GM10266 (cell line): ENCODE measurements around the gene SLC6A12.
A peak's percentile ranks its signal among the peaks of the same experiment; 100 is the strongest.

Source experiments
- DNase-seq: peaks from one replicate; pipeline ENCODE4 v3.0.0; 2012; ENCODE audit errors: extremely low spot score
- CTCF ChIP-seq: IDR thresholded peaks from 2 replicates; pipeline ENCODE4 v1.5.1; 2012; ENCODE audit warnings: mild to moderate bottlenecking, low read depth; ENCODE audit not compliant: control insufficient read depth, insufficient read depth; ENCODE audit errors: missing control alignments

Gene SLC6A12

GRCh38 chr12:215116-215515 is 1.2 kb upstream of the SLC6A12 start:
- TF ChIP-seq CTCF: no peak
- DNase-seq: no peak

- no peak for TF ChIP-seq CTCF
- no peak for DNase-seq
These were observed 427 bp downstream of the SLC6A12 start for GRCh38 chr12:213527-213932.

GRCh38 chr12:212715-213526 is 1.0 kb downstream of the SLC6A12 start:
- no peak for DNase-seq
- no peak for TF ChIP-seq CTCF

GRCh38 chr12:212415-212714 is 1.6 kb downstream of the SLC6A12 start:
- peak; percentile 55 for DNase-seq
- no peak for TF ChIP-seq CTCF

- DNase-seq: no peak
- no peak for TF ChIP-seq CTCF
These were observed 2.1 kb downstream of the SLC6A12 start for GRCh38 chr12:211639-212414.

GRCh38 chr12:211142-211465 is 2.9 kb downstream of the SLC6A12 start:
- TF ChIP-seq CTCF: no peak
- DNase-seq: no peak
